ENCODE data around the gene CHCHD6. TPM values are rescaled to one million over a fixed set of nuclear protein-coding genes. Genes with fewer than 3 reads are reported as not detected.
A peak's percentile ranks its signal among the peaks of the same experiment; 100 is the strongest.

CHCHD6 gene
- total RNA-seq, 2 donors from 2014 or later: 8.4 to 10.9 TPM

DNA sequence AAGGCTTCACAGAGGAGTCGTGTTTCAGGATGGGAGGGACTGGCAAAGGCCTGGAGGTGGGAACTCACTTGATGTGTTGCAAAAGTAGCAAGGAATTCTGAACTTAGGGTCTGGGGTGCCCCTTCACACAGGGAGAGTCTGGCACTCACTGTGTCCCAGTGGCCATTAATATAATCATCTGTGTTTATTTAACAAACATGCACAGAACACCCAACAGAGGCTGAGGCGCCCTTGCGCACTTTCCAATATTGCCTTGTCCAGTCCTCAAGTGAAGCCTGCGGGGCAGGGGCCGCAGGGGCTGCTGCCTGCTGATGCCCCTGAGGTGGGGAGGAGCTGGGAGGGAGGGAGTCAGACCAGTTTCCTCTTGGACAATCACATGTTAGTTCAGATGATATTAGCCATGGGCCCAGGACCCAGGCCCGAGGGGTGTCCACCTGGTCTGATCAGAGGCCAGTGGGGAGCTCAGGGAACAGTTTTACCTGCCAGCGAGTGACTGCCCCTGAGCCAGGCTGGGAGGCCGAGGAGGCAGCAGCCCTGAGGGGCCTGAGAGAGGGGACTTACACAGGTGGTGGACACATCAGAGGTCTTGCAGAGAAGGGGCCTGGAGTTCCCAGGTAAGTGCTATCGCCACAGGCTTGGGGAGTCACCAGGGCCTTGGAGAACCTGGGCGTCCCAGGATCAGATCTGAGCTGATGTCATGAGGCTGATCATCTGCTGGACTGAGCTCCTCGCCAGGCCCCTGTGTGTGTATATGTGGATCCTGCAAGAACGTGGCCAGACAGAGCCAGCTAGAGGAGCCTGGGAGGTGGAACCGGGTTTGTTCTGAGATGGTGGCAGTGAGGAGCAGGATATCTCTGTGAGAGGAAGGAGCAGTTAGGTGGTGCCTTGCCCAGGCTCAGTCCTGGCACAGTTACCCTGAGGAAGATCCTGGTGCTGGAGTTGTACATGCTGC, 35.3 kb upstream of the CHCHD6 start:
- Histone ChIP-seq H3K9me3 (peaks cover 0 to 2% of the 10 kb centered on the region in 2 donors), H3K27me3 (no peaks in the 10 kb centered on the region), H3K36me3 (no peaks in the 10 kb centered on the region), H3K4me3 (no peak overlapping the region), H3K4me1 (no peaks in the 10 kb centered on the region), H3K27ac (no peak overlapping the region)
- no peak for DNase-seq (ENCODE audit: low spot score)
- TF ChIP-seq, protein P1, sequence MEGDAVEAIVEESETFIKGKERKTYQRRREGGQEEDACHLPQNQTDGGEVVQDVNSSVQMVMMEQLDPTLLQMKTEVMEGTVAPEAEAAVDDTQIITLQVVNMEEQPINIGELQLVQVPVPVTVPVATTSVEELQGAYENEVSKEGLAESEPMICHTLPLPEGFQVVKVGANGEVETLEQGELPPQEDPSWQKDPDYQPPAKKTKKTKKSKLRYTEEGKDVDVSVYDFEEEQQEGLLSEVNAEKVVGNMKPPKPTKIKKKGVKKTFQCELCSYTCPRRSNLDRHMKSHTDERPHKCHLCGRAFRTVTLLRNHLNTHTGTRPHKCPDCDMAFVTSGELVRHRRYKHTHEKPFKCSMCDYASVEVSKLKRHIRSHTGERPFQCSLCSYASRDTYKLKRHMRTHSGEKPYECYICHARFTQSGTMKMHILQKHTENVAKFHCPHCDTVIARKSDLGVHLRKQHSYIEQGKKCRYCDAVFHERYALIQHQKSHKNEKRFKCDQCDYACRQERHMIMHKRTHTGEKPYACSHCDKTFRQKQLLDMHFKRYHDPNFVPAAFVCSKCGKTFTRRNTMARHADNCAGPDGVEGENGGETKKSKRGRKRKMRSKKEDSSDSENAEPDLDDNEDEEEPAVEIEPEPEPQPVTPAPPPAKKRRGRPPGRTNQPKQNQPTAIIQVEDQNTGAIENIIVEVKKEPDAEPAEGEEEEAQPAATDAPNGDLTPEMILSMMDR (IDR thresholded peaks at IDR 0.05): no peak

DNA sequence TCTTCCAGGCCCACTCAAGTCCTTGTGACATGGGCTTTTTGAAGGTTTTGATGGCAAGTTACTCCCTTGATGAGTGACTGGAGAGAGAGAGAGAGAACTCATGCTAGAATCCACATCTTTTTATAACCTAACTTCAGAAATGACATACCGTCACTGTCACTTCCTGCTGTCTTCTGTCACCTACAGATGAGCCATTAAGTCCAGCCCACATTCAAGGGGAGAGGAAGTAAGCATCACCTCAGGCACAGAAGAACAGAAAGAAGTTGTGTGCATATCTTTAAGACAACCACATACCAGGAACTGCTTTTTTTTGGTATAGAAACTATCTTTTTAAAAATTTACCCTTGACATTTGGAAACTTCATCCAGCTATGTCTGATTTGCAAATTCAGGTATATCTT, 32.5 kb upstream of the CHCHD6 start:
- peaks cover 0 to 10% of the 10 kb centered on the region in 2 donors for H3K9me3 ChIP-seq
- TF ChIP-seq, protein P1 (IDR thresholded peaks at IDR 0.05): no peak
- no peak overlapping the region for H3K4me3 ChIP-seq
- H3K27me3 ChIP-seq: no peaks in the 10 kb centered on the region
- no peaks in the 10 kb centered on the region for H3K36me3 ChIP-seq
- no peak overlapping the region for H3K27ac ChIP-seq
- DNase-seq (ENCODE audit: low spot score): no peak
- no peaks in the 10 kb centered on the region for H3K4me1 ChIP-seq

GRCh38 chr3:126672340-126672739, 31.7 kb upstream of the CHCHD6 start:
- TF ChIP-seq, protein P1 (IDR thresholded peaks at IDR 0.05): no peak
- no peak overlapping the region for H3K27ac ChIP-seq
- no peaks in the 10 kb centered on the region for H3K4me1 ChIP-seq
- peaks cover 0 to 10% of the 10 kb centered on the region in 2 donors for H3K9me3 ChIP-seq
- no peak overlapping the region for H3K4me3 ChIP-seq
- no peak for DNase-seq (ENCODE audit: low spot score)
- no peaks in the 10 kb centered on the region for H3K27me3 ChIP-seq
- no peaks in the 10 kb centered on the region for H3K36me3 ChIP-seq

- Histone ChIP-seq H3K9me3 (peaks cover 0 to 10% of the 10 kb centered on the region in 2 donors), H3K27ac (no peak overlapping the region), H3K27me3 (no peaks in the 10 kb centered on the region), H3K36me3 (no peaks in the 10 kb centered on the region), H3K4me3 (no peak overlapping the region), H3K4me1 (no peaks in the 10 kb centered on the region)
- no peak for DNase-seq (ENCODE audit: low spot score)
- TF ChIP-seq, protein P1 (IDR thresholded peaks at IDR 0.05): no peak
Measured at GRCh38 chr3:126672741-126673140, 31.3 kb upstream of the CHCHD6 start.

DNA sequence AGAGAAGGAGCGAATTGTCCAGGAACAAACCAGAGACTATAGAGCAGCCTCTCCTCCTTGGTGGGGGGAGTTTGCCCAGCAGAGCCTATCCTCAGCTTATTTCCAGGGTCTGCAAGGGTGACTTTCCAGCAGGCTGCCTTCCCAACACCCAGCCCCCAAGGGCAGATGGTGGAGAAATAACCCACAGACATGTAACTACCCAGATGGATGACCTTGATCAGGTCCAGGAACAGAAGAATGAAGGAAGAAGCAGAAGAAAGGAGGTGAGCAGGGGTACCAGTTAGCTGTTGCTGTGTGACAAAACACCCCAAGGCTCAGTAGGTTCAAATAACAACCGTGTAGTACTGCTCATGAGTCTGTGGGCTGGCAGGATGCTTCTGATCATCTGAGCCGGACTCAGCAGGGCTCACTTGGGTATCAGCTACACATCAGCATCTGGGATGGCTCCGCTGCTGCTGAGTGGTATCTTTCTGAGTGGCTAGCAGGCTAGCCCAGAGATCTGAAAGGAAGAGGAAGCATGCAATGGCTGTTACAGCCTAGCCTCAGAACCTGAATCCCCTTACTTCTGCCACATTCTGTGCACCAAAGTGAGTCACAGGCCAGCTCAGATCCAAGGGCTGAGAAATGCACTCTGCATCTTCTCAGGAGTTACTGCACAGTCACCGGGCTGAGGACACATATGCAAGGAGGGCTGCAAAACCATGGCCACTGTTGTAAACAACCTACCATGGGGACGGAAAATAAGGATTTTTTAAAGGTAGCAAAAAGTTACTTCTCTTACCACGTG, 26.9 kb upstream of the CHCHD6 start:
- Histone ChIP-seq H3K4me3 (no peak overlapping the region), H3K27me3 (no peaks in the 10 kb centered on the region), H3K4me1 (peaks cover 0 to 8% of the 10 kb centered on the region in 2 donors), H3K27ac (no peak overlapping the region), H3K9me3 (peaks cover 0 to 10% of the 10 kb centered on the region in 2 donors), H3K36me3 (no peaks in the 10 kb centered on the region)
- TF ChIP-seq, protein P1 (IDR thresholded peaks at IDR 0.05): no peak
- peak; percentile 32 for DNase-seq (ENCODE audit: low spot score)

Data from right atrium auricular region (tissue), 2 donors.